DND-41 (cell line): Measurements from ENCODE around the gene SMARCA2.

ENCODE experiments used
- ATAC-seq: fragments of 200-7000 bp; cut with Tn5 transposase; 3 replicates; pipeline ENCODE4 v1.9.1; 2021; ENCODE audit warnings: low read depth; ENCODE audit not compliant: insufficient read depth
- DNase-seq: peaks from one replicate; pipeline ENCODE4 v3.0.0-alpha.2; 2020
- H2AFZ ChIP-seq: 2 replicates; pipeline ENCODE4 v1.6.0; 2012; ENCODE audit warnings: low read depth, low read length
- H3K27ac ChIP-seq: 2 replicates; pipeline ENCODE4 v1.5.1; 2012; ENCODE audit warnings: low read length, inconsistent platforms
- H3K27me3 ChIP-seq: fragments of 200-600 bp; sonication (generic); 2 replicates; pipeline ENCODE4 v1.6.0; 2012; ENCODE audit warnings: low read length, mild to moderate bottlenecking, inconsistent platforms; ENCODE audit not compliant: insufficient read depth, poor library complexity
- H3K36me3 ChIP-seq: 2 replicates; pipeline ENCODE4 v1.5.1; 2012; ENCODE audit warnings: low read length, inconsistent platforms; ENCODE audit not compliant: insufficient read depth
- H3K4me1 ChIP-seq: 2 replicates; pipeline ENCODE4 v1.5.1; 2012; ENCODE audit warnings: mild to moderate bottlenecking, low read length; ENCODE audit not compliant: insufficient read depth
- H3K4me2 ChIP-seq: 2 replicates; pipeline ENCODE4 v1.6.0; 2012; ENCODE audit warnings: mild to moderate bottlenecking, moderate library complexity, low read length, inconsistent platforms; ENCODE audit not compliant: insufficient read depth
- H3K4me3 ChIP-seq, 2 experiments: fragments of 200-600 bp in 1 of 2; shearing (Covaris generic) in 1 of 2; 2 replicates each; pipeline ENCODE4 v1.5.1; 2012 to 2016; ENCODE audit warnings: inconsistent platforms in 2 of 2, low read length in 2 of 2, mild to moderate bottlenecking in 2 of 2, low read depth in 1 of 2, moderate library complexity in 1 of 2
- H3K79me2 ChIP-seq: 2 replicates; pipeline ENCODE4 v1.6.0; 2012; ENCODE audit warnings: low read length, inconsistent platforms; ENCODE audit not compliant: insufficient read depth
- H3K9ac ChIP-seq: 2 replicates; pipeline ENCODE4 v1.6.0; 2012; ENCODE audit warnings: low read depth, mild to moderate bottlenecking, inconsistent platforms, low read length, moderate library complexity
- H3K9me3 ChIP-seq: 2 replicates; pipeline ENCODE4 v1.5.1; 2012; ENCODE audit warnings: low read length, moderate library complexity, mild to moderate bottlenecking, inconsistent platforms; ENCODE audit not compliant: insufficient read depth, severe bottlenecking
- H4K20me1 ChIP-seq: 2 replicates; pipeline ENCODE4 v1.6.0; 2012; ENCODE audit warnings: low read length; ENCODE audit not compliant: insufficient read depth
- EZH2 ChIP-seq: IDR thresholded peaks from 3 replicates; pipeline ENCODE4 v1.6.1; 2012; ENCODE audit warnings: borderline replicate concordance, low read depth, mild to moderate bottlenecking, moderate library complexity, low read length, inconsistent platforms; ENCODE audit not compliant: severe bottlenecking
- TF ChIP-seq, protein P1 (sequence below): IDR thresholded peaks from 2 replicates; pipeline ENCODE4 v1.5.1; 2012; ENCODE audit warnings: borderline replicate concordance, low read length, moderate library complexity, mild to moderate bottlenecking; ENCODE audit not compliant: poor library complexity, severe bottlenecking; ENCODE audit errors: extremely low read depth

SMARCA2 gene

DNA sequence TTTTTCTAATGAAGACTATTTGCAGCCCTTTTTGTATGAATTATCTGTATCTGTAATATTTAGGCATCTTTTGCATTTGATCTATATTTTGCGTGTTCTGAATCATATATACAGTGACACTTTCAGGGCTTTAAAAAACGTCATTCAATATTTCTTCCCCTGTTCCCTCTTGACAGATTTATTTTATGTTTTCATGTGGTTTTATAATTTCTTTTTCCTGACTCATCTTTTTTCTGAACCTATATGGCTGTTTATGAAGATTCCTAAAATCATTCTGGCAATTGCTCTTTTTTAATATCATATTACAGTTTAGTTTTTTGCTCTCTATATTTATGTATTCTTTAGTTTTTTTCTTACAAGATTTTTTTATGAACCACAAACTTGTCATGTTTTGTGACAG lies 67.6 kb downstream of the SMARCA2 start:
- ATAC-seq (no peak), DNase-seq (no peak)
- no peak for TF ChIP-seq EZH2
- TF ChIP-seq, protein P1, sequence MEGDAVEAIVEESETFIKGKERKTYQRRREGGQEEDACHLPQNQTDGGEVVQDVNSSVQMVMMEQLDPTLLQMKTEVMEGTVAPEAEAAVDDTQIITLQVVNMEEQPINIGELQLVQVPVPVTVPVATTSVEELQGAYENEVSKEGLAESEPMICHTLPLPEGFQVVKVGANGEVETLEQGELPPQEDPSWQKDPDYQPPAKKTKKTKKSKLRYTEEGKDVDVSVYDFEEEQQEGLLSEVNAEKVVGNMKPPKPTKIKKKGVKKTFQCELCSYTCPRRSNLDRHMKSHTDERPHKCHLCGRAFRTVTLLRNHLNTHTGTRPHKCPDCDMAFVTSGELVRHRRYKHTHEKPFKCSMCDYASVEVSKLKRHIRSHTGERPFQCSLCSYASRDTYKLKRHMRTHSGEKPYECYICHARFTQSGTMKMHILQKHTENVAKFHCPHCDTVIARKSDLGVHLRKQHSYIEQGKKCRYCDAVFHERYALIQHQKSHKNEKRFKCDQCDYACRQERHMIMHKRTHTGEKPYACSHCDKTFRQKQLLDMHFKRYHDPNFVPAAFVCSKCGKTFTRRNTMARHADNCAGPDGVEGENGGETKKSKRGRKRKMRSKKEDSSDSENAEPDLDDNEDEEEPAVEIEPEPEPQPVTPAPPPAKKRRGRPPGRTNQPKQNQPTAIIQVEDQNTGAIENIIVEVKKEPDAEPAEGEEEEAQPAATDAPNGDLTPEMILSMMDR = no peak
- Histone ChIP-seq H3K36me3 (peaks cover 61% of the 10 kb centered on the region), H3K4me1 (no peaks in the 10 kb centered on the region), H3K27me3 (no peaks in the 10 kb centered on the region), H3K4me2 (no peak overlapping the region), H3K27ac (no peak overlapping the region), H3K79me2 (no peaks in the 10 kb centered on the region), H3K9me3 (no peaks in the 10 kb centered on the region), H4K20me1 (no peaks in the 10 kb centered on the region), H3K9ac (no peak overlapping the region), H2AFZ (no peak overlapping the region), H3K4me3 (no peak overlapping the region)

DNA sequence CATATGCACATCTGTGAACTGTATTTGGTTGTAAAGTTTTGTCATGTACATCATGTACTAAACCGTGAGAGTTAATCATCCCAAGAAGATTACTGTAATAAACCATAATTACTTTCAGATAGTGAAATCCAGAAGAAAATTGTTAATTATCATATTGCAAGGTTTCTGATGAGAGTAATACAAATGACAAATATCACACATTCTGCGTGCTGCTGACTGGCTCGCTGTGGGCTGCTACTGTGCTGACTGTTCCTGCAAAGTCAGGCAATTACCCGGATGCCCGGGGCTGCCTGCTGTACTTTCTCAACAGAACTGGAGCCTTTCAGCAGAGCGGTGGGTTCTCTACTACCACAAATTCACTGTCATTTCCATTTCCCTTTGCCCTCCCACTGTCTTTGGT lies 68.3 kb downstream of the SMARCA2 start:
- no peak for ATAC-seq
- no peaks in the 10 kb centered on the region for H3K79me2 ChIP-seq
- H3K9me3 ChIP-seq = no peaks in the 10 kb centered on the region
- H4K20me1 ChIP-seq = no peaks in the 10 kb centered on the region
- no peaks in the 10 kb centered on the region for H3K4me1 ChIP-seq
- H3K27ac ChIP-seq = no peak overlapping the region
- DNase-seq = no peak
- H3K9ac ChIP-seq = no peak overlapping the region
- no peak overlapping the region for H2AFZ ChIP-seq
- no peaks in the 10 kb centered on the region for H3K27me3 ChIP-seq
- no peak for TF ChIP-seq EZH2
- TF ChIP-seq, protein P1 = no peak
- no peak overlapping the region for H3K4me2 ChIP-seq
- peaks cover 64% of the 10 kb centered on the region for H3K36me3 ChIP-seq
- no peak overlapping the region for H3K4me3 ChIP-seq

DNA sequence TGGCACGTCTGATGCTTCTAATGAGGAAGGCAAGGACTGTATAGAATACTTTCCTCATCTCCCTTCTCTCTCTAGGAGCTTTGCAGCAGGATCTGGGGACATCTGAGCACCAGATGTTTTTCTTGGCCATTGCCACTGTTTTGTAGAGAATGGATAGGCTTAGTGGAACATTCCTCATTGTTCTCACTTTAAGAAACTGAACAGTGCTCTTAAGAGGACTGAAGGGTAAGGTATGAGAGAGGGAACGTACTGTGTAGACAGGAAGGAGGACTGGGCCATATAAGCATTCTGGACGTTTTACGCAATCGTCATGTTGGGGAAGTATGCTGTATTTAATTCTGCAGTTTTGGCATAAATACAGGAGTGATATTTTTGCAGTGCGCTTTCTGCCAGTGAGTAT lies 70.6 kb downstream of the SMARCA2 start:
- Histone ChIP-seq H4K20me1 (no peaks in the 10 kb centered on the region), H3K9me3 (no peaks in the 10 kb centered on the region), H3K4me3 (no peak overlapping the region), H3K36me3 (peaks cover 71% of the 10 kb centered on the region), H3K4me1 (no peaks in the 10 kb centered on the region), H3K9ac (no peak overlapping the region), H3K27me3 (no peaks in the 10 kb centered on the region), H3K27ac (no peak overlapping the region), H3K79me2 (no peaks in the 10 kb centered on the region), H2AFZ (no peak overlapping the region), H3K4me2 (no peak overlapping the region)
- no peak for DNase-seq
- no peak for ATAC-seq
- TF ChIP-seq EZH2 = no peak
- TF ChIP-seq, protein P1 = no peak

DNA sequence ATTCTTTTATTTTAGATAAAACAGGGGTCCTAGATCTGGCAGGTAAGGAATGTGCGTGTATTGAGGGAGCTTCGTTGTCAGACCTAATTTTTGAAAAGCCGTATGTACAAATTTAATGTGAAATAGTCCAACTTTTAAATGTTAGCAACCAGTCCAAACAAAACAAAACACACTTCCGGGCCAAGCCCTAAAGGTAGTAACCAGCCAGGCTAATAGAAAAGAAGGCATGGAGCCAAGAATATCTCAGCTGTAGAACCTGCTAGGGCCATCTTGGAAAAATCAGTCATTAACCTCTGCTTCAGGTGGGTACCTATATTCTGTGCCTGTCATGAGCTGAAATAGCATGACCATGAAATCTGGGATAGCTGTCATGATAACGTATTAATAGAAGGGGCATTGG lies 71.0 kb downstream of the SMARCA2 start:
- Histone ChIP-seq H3K27ac (no peak overlapping the region), H4K20me1 (no peaks in the 10 kb centered on the region), H3K36me3 (peaks cover 73% of the 10 kb centered on the region), H3K79me2 (no peaks in the 10 kb centered on the region), H3K9me3 (no peaks in the 10 kb centered on the region), H2AFZ (no peak overlapping the region), H3K4me2 (no peak overlapping the region), H3K4me3 (no peak overlapping the region), H3K27me3 (no peaks in the 10 kb centered on the region), H3K4me1 (no peaks in the 10 kb centered on the region), H3K9ac (no peak overlapping the region)
- no peak for ATAC-seq
- no peak for DNase-seq
- TF ChIP-seq, protein P1 = no peak
- TF ChIP-seq EZH2 = no peak
